Pancreas (tissue), 10 donors: ENCODE data around the gene TSPYL4. TPM values are rescaled to one million over a fixed set of nuclear protein-coding genes. Genes with fewer than 3 reads are reported as not detected.

Experiments used
- ATAC-seq, 4 donors: fragments of 200-7000 bp; cut with Tn5 transposase; one replicate each; pipeline versions ENCODE4 v1.8.0 to v1.9.1; 2020; ENCODE audit warnings: mild to moderate bottlenecking in 4 of 4, moderate library complexity in 4 of 4
- DNase-seq, 6 donors: peaks; one replicate each; pipeline ENCODE4 v3.0.0-alpha.2; 2020
- FAIRE-seq: peaks from 2 replicates; lab custom pipeline; 2012; peaks lifted over from hg19 to GRCh38; lab: Jason Lieb, UNC
- H3K27ac ChIP-seq, 4 donors: fragments of 200-600 bp; sonication (generic); 1 replicate in 3 of 4; 2 replicates in 1 of 4; pipeline versions ENCODE4 v1.5.0 to v1.8.0; 2020
- H3K27me3 ChIP-seq, 4 donors: fragments of 200-600 bp; one replicate each; pipeline ENCODE4 v1.8.0; 2021
- H3K36me3 ChIP-seq, 3 donors: fragments of 200-600 bp; sonication (generic) in 1 of 3; one replicate each; pipeline versions ENCODE4 v1.5.0 to v1.8.0; 2020 to 2021
- H3K4me1 ChIP-seq, 3 donors: fragments of 200-600 bp; one replicate each; pipeline ENCODE4 v1.8.0; 2021
- H3K4me3 ChIP-seq, 4 donors: fragments of 200-600 bp; sonication (generic) in 2 of 4; one replicate each; pipeline versions ENCODE4 v1.5.0 to v1.8.0; 2020 to 2021
- H3K9me3 ChIP-seq, 4 donors: fragments of 200-600 bp; one replicate each; pipeline ENCODE4 v1.8.0; 2021
- CTCF ChIP-seq, 4 donors: fragments of 200-600 bp; sonication (generic) in 3 of 4; IDR thresholded peaks; one replicate each; pipeline versions ENCODE4 v1.5.0 to v1.8.0; 2021; ENCODE audit warnings: antibody characterized with exemption in 4 of 4
- WGBS, 2 donors: extraction: QIAGEN DNeasy Blood & Tissue Kit; methylation state at CpG; one replicate each; pipeline ENCODE4 v1.1.7; 2013; 5-methylcytosine and 5-hydroxymethylcytosine counted together
- intact Hi-C, 3 donors: fragments of 100-400 bp; cut with DNase I; formaldehyde crosslinking; loops; one replicate each; pipeline versions ENCODE4 v1.11.1 to v1.14.2; 2022
- polyA plus RNA-seq, 2 donors: library from polyadenylated mRNA; stranded (reverse); fragments of 200-250 nt; gene quantifications; one replicate each; pipeline ENCODE4 v1.2.3, GENCODE V29; 2013
- total RNA-seq, 6 donors: library from RNA; stranded (reverse); fragmentation: NEBNext Ultra II Directional in 4 of 6; extraction: Animal tissue kit (Norgen Biotek cat#: 25700) in 4 of 6; gene quantifications; one replicate each; pipeline versions ENCODE4 v1.2.1 to v1.2.4, GENCODE V29; 2021 to 2023
- donor health status: healthy with polysubstance abuse.
- donor health status: DM: no; HTN: no; CAD: no; lungs with moderate emphysema.
- donor health status: DM: no; HTN: no; CAD: no.
- donor health status: control.
- donor health status: control.
- donor health status: Bipolar disorder and iron deficiency.
- donor health status: DM: yes; HTN: yes; CAD: no.
- donor health status: DM: no; HTN: no; CAD: no.
- donor health status: DM: no; HTN: no; CAD: no.
- donor health status: DM: yes; HTN: yes; CAD: no.

TSPYL4 gene
- total and polyA plus RNA-seq, 8 donors, result 4.9 to 19.4 (median 7.1) TPM

DNA sequence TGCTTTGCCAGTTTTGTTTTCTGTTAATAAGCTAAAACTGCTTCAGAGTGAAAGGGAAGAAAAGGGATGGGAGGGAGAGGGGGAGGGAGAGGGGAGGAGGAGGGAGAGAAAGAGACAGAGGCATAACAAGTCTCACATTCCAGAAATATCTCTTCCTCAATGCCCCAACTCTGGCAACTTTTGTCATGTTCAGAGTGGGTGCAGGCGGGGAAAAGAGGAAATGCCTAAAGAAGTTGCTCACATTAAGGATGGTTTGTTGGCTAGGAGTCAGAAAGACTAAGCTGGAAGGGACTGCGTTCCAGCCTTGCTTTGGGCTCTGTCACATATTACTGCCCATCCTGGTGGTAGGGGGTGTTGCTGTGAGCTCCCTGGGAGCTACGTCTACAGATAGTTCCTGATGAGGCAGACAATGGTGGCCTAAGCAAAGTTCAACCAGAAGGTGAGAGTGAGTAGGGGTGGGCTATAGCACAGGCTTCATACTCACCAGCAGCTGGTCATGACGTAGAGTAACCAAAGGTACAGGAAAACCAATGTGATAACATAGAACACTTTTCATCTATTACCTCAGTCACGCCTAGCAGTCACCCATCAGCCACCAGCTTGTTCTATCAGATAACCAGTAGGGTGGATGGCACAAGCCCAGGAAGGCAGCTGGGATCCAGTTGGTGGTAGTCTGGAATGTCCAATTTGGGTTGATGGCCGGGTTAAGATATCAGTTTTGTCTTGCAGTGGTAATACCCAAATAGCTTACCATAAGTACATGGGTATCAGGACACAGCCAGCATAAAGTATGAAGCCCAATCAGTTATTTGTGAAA is 2.1 kb downstream of the TSPYL4 start:
- peak overlapping the region in 1 of 4 donors; percentile 98 for H3K4me3 ChIP-seq
- no peak for FAIRE-seq

GRCh38 chr6:116248577-116248976 is 5.3 kb downstream of the TSPYL4 start:
- no peak for TF ChIP-seq CTCF (IDR thresholded peaks at IDR 0.05)
- no peaks in the 10 kb centered on the region for H3K9me3 ChIP-seq
- H3K4me3 ChIP-seq, result no peak overlapping the region
- H3K27ac ChIP-seq, result no peak overlapping the region
- ATAC-seq (no peak), FAIRE-seq (no peak), DNase-seq (no peak)
- WGBS, 2 donors, result 96 to 99% methylated on average over 2 of the region's 2 CpGs
- no peaks in the 10 kb centered on the region for H3K36me3 ChIP-seq
- peaks cover 16 to 49% (median 31%) of the 10 kb centered on the region in 3 donors for H3K4me1 ChIP-seq
- intact Hi-C loops, result no loop called here
- H3K27me3 ChIP-seq, result no peaks in the 10 kb centered on the region

More for the DNA sequence above, 2.1 kb downstream of the TSPYL4 start:
- WGBS, 2 donors, result 68 to 70% methylated on average over 6 of the region's 6 CpGs
- intact Hi-C loops, result no loop called here
- Histone ChIP-seq H3K4me1 (peaks cover 20 to 50% (median 37%) of the 10 kb centered on the region in 3 donors), H3K9me3 (no peaks in the 10 kb centered on the region), H3K27ac (no peak overlapping the region), H3K36me3 (no peaks in the 10 kb centered on the region), H3K27me3 (no peaks in the 10 kb centered on the region)
- no peak for DNase-seq
- no peak for TF ChIP-seq CTCF (IDR thresholded peaks at IDR 0.05)
- no peak for ATAC-seq

- H3K27ac ChIP-seq, result no peak overlapping the region
- no peak for DNase-seq
- no peak for TF ChIP-seq CTCF (IDR thresholded peaks at IDR 0.05)
- no peaks in the 10 kb centered on the region for H3K9me3 ChIP-seq
- H3K27me3 ChIP-seq, result no peaks in the 10 kb centered on the region
- FAIRE-seq, result no peak
- peaks cover 16 to 40% (median 25%) of the 10 kb centered on the region in 3 donors for H3K4me1 ChIP-seq
- intact Hi-C loops, result no loop called here
- H3K36me3 ChIP-seq, result no peaks in the 10 kb centered on the region
- no peak overlapping the region for H3K4me3 ChIP-seq
- peak; percentile 58 to 80 (median 68) for ATAC-seq
These were observed 6.6 kb downstream of the TSPYL4 start for GRCh38 chr6:116247285-116247684.

- WGBS, 2 donors, result 49 to 67% methylated on average over 4 of the region's 4 CpGs
- Histone ChIP-seq H3K36me3 (no peaks in the 10 kb centered on the region), H3K4me1 (peaks cover 16 to 32% (median 17%) of the 10 kb centered on the region in 3 donors), H3K9me3 (no peaks in the 10 kb centered on the region), H3K27me3 (no peaks in the 10 kb centered on the region), H3K4me3 (no peak overlapping the region), H3K27ac (no peak overlapping the region)
- no peak for TF ChIP-seq CTCF (IDR thresholded peaks at IDR 0.05)
- FAIRE-seq (no peak), ATAC-seq (peak in 2 of 4 donors; percentile 42 to 59), DNase-seq (no peak)
- intact Hi-C loops, result no loop called here
These were observed 7.8 kb downstream of the TSPYL4 start for GRCh38 chr6:116246089-116246488.

GRCh38 chr6:116244284-116244683 is 9.6 kb downstream of the TSPYL4 start:
- Histone ChIP-seq H3K27me3 (no peaks in the 10 kb centered on the region), H3K27ac (no peak overlapping the region), H3K36me3 (no peaks in the 10 kb centered on the region), H3K9me3 (no peaks in the 10 kb centered on the region), H3K4me1 (peaks cover 11 to 16% (median 14%) of the 10 kb centered on the region in 3 donors), H3K4me3 (no peak overlapping the region)
- WGBS, 2 donors, result 50 to 55% methylated on average over 4 of the region's 4 CpGs
- no peak for DNase-seq
- ATAC-seq, result peak; percentile 22 to 64 (median 40)
- TF ChIP-seq CTCF (IDR thresholded peaks at IDR 0.05), result no peak
- intact Hi-C loops, result no loop called here
- FAIRE-seq, result no peak
